Bone marrow (tissue), 2 donors: ENCODE data around the gene CFAP161.

Source experiments
- DNase-seq, 2 donors: peaks; one replicate each; lab custom pipeline; 2025; lab: John Stamatoyannopoulos, UW

The CFAP161 gene

DNA sequence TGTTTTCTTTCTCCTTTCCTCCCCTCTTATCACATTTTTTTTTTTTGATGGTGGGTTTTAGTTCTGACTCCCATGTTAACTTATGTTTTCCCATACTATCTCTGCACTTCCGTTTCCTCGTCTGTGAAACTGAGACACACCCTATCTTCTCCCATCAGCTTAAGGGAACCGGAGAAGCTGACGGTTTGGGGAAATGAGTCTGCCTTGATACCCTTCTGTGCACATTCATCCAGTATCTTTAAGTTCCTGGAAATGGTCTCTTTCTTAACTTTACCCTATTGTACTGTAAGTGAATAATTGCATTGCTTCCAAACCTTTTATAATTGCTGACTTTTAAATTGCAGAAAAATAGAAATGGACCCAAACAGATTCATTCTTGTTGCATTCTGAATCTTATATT, 26.2 kb upstream of the CFAP161 start:
- no peak for DNase-seq

DNA sequence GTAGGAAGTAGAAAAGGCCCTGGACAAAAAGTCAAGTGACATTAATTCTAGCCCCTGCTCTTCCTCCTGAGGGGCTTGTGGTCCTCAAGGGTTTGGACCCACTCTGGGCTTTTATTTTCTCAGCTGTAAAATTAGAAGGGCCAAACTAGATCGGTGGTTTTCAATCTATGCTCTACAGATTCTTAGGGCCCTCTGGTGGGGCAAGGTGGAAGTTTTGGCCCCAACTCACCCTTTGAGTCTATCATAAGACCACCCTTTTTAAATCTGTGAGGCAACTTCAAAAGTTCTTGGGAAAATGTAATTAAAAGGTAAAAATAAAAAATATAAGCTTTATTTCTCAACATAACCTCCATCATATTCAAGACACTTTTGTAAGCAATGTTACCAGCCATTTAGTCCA, 25.6 kb upstream of the CFAP161 start:
- DNase-seq, result peak in 1 of 2 donors; percentile 25

GRCh38 chr15:81111018-81111417, 23.1 kb upstream of the CFAP161 start:
- no peak for DNase-seq

DNA sequence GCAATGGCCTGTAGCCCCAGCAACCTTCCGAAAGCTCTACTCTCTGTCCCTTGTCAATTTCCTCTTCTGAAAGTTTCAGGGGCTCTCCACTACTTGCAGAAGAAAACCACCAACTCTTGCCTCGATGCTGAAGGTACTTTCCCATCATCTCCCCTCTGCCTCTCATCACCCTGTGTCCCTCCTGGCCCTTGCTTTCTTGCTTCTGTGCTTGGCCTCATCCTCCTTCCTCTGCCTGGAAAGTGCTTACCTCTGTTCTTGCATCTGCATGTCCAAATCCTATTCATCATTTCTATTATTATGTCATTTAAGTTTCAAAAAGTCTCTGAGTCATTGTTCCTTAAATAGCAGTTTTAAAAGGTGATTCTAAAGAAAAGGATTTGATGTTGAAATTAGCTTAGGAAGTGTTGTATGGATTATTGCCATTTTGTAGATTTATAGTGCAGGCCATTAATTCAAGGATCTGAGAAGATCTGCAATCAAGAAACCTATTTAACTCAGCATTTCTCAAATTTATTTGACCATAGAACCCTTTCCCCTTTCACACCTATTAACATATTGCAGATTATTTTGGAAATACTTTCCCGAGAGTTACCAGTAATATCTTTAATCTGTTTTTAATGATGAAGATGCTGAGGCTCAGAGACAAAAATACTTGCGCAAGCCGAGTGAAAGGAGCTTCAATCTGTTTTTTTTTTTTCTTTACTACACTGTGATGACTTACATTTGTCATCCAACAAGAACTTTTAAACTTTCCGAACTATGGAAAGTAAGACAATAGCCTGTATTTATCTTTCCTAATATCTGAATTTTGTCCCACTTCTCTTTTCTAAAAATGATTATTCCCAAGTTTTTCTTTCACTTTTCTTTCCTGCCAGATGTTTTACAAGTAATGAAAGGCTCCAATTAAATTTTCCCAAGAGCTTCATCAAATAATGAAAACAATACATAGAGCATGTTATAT, 22.3 kb upstream of the CFAP161 start:
- DNase-seq, result no peak

- DNase-seq, result no peak
Measured at GRCh38 chr15:81113204-81113657, 20.8 kb upstream of the CFAP161 start.

GRCh38 chr15:81113861-81114291, 20.2 kb upstream of the CFAP161 start:
- no peak for DNase-seq

- no peak for DNase-seq
Measured at GRCh38 chr15:81115054-81115939, 18.8 kb upstream of the CFAP161 start.

DNA sequence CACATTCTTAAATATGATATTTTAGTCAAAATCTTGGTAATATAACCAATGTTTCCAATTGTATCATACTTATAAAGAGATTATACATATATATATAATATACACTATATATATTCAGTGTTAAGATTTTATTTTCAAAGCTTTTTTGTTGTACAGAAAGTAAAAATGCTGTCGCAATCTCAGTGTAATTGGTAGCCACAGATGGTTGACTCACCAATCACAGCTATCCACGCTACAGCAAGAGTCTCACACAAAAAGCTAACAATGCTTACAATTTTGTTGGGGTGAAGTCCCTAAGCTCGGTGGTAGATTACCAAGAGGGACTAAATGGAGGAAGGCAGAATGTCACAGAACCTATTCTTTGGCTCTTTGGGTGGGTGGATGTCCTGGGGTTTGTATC, 16.9 kb upstream of the CFAP161 start:
- no peak for DNase-seq

GRCh38 chr15:81117581-81117980, 16.5 kb upstream of the CFAP161 start:
- no peak for DNase-seq

- no peak for DNase-seq
Measured at GRCh38 chr15:81118361-81118760, 15.7 kb upstream of the CFAP161 start.

DNA sequence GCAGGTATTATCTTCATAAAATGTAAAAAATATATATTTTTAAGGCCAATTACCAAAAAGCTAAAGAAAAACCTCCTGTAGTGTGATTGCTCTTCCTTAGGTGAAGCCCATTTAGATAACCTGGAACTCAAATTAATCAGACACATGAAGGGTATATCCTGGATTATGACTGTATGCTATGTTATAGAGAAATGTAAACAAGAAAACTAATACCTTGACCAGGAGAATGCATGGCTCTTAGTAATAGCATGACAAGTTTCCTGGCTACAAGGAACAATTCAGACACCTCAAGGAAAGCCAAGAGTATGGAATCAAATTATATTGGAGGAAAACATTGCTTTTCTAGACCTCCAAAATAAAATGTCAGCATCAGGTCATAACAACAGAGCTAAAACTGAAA, 14.0 kb upstream of the CFAP161 start:
- DNase-seq, result no peak

DNA sequence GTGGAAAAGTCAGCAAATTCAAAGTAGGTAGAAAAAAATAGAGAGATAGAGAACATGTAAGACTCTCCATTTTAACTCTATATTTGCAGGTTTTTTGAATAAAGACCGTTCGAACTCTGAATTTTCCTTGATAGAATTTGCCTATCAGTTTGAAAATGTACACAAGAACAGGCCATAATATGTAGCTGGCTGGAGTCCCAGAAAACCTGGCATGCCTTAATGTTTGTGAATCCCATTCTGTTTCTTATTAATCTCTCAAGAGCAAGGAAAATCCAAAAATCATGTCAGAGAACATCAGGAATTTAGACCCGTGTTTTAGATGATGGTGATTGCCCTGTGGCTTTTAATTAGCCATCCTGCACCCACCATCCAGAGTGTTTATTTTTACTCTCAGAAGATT, 7.2 kb upstream of the CFAP161 start:
- DNase-seq, result no peak

GRCh38 chr15:81141478-81141877, 7.4 kb downstream of the CFAP161 start:
- DNase-seq, result peak in 1 of 2 donors; percentile 42

DNA sequence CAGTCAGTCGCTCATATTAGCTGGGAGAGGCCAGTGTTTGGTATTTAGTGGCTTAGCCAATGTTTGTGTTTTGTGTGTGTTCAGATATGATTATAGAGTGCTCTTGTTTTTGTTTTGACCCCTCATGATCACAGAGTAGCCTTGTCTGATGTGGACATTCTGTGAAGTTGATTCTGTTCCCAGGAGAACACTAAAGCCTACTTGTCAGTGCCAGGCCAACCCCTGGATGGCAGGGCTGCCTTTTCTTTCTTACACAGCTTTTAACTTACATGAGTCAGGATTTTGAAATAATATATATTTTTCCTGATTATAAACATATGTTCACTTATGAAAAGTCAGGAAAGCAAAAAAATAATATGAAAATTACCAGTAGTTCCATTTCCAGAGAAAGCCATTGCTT, 11.9 kb downstream of the CFAP161 start:
- no peak for DNase-seq

DNA sequence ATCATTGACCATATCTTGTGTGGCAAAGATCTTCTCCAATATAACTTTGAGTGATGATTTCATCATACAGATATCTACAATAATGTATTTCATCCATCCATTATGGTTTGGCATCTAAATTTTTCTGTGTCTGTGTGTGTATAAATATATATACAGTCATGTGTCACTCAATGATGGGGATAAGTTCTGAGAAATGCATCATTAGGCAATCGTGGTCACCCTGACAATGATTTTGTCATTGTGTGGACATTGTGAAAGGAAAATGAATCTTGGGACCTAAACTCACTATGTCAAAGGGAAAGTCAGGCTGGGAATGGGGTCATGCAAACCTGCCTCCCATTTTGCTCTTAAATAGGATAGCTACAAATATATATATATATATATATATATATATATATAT, 12.4 kb downstream of the CFAP161 start:
- no peak for DNase-seq

DNA sequence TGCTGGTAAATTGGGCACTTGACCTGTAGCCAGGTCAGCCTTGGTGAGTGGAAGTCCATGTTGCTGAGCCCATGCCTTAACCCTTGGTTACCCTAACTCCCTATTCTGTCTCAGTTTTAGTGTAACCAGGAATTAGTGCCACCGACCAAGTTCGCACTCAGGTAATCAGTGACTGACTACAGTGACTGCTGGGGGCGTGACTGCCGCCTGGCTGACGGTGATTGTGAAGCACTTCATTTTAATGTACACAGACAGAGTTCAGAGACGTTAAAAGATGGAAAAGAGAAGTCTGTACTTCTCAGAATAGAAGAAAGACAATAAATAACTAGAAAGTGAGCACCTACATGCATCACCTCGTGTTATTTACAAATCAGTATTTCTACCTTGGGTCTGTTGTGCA, 17.3 kb downstream of the CFAP161 start:
- DNase-seq, result no peak

GRCh38 chr15:81152339-81152738, 18.3 kb downstream of the CFAP161 start:
- DNase-seq, result no peak

DNA sequence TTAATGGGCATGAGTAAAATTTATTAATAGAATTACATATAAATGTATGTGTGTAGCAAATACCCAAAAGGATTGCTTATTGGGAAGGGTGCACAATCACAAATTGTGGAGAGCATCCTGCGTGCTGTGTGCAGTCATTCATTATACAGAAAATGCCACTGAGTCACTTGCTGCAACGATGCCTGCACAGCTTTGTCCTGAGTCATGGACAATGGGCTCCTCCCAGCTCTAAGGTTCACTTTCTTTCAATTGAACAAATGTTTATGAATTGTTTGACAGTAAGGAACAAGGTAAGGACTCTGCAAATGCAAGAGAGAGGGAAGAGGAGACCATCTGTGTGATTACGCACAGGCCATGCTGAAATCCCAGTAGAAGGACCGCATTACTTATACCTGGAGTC, 18.7 kb downstream of the CFAP161 start:
- no peak for DNase-seq

GRCh38 chr15:81155375-81156218, 21.5 kb downstream of the CFAP161 start:
- peak in 1 of 2 donors; percentile 35 for DNase-seq

GRCh38 chr15:81156324-81156723, 22.3 kb downstream of the CFAP161 start:
- DNase-seq, result no peak

DNA sequence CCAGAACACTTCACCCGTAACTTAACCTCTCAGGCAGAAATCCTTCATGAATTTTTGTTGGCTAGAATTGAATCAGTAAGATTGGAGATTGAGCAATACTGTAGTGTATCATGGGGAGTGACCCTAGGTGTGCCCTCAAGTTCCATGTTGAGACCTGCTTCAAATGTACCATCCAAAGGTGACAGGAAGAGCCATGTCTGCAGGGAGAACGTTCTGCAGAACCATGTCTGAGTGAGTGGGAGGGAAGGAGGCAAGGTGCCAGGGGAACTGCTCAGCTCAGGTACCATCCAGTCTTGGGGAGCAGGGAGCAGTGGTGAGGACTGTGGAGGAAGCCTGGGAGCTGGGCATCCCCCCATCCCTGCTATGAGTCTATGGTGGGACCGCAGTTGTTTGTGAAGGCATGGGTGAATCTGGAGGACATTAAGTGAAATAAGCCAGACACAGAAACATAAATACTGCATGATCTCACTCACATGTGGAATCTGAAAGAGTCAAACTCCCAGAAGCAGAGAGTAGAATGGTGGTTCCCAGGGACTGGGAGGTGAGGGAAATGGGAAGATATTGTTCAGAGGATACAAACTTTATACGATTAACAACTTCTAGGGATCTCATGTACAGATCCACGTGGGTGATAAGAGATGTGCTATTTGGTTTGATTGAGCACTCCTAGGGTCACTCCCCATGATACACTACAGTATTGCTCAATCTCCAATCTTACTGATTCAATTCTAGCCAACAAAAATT, 23.3 kb downstream of the CFAP161 start:
- DNase-seq, result no peak
